Adipocyte (in vitro differentiated cells): Measurements from ENCODE around the gene C16orf95.
A peak's percentile ranks its signal among the peaks of the same experiment; 100 is the strongest.

Experiments used
- DNase-seq: peaks from one replicate; pipeline ENCODE4 v3.0.0-alpha.2; 2015; ENCODE audit warnings: low read depth
- H3K27me3 ChIP-seq: replicated peaks from 2 replicates; pipeline ENCODE4 v1.7.0; 2013; ENCODE audit warnings: mild to moderate bottlenecking, low read length, moderate library complexity; ENCODE audit not compliant: control insufficient read depth, insufficient read depth
- H3K36me3 ChIP-seq: 2 replicates; pipeline ENCODE4 v1.7.0; 2013; ENCODE audit warnings: low read length, mild to moderate bottlenecking, moderate library complexity; ENCODE audit not compliant: control insufficient read depth, insufficient read depth, severe bottlenecking
- H3K4me1 ChIP-seq: 2 replicates; pipeline ENCODE4 v1.7.0; 2013; ENCODE audit warnings: mild to moderate bottlenecking, low read length, moderate library complexity; ENCODE audit not compliant: control insufficient read depth, insufficient read depth
- H3K4me3 ChIP-seq: 2 replicates; pipeline ENCODE4 v1.7.0; 2013; ENCODE audit warnings: mild to moderate bottlenecking, low read length, moderate library complexity
- H3K9ac ChIP-seq: 2 replicates; pipeline ENCODE4 v1.7.0; 2013; ENCODE audit warnings: mild to moderate bottlenecking, low read length, moderate library complexity
- H3K9me3 ChIP-seq: 2 replicates; pipeline ENCODE4 v1.7.0; 2013; ENCODE audit warnings: mild to moderate bottlenecking, low read length, moderate library complexity; ENCODE audit not compliant: control insufficient read depth

Gene C16orf95

DNA sequence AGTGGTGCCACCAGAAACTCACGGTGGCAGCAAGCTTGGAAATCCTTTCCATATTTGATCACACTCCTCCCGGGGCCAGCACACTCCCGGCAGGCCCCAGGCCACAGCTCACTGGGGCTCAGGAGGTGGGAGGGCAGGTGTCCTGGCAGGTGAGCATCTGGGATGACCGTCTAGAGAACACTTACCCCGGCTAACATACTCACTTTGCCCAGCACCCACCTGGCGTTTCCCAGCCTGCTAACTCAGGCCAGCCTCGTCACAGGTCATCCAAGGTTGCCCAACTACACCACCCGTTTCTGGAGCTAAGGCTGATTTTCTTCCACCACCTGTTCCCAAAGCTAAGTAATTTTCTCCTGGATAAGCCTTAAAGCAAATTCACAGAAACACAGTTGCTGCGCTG lies 41.5 kb upstream of the C16orf95 start:
- Histone ChIP-seq H3K9ac (no peak overlapping the region), H3K36me3 (peaks cover 56% of the 10 kb centered on the region), H3K4me3 (no peak overlapping the region), H3K9me3 (no peaks in the 10 kb centered on the region), H3K4me1 (no peaks in the 10 kb centered on the region), H3K27me3 (no peaks in the 10 kb centered on the region)
- no peak for DNase-seq

DNA sequence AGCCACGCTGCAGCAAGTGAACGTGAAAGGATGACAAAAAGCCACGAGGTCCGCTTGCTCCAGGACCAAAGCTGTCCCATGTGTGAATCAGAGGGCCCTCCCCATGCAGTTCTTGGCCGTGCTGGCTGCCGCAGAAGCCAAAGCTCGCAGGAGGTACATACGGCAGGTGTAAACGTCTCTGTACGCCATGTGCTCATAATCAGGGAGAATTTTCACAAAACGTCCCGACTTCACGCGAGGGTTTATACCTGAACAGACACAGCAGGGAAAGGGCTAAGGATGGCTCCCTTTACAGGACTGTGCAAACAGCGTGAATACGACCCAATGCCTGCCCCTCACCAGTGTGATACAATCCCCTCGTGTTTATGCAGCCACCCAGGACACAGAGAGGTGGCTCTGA lies 41.1 kb upstream of the C16orf95 start:
- no peak for DNase-seq
- no peaks in the 10 kb centered on the region for H3K27me3 ChIP-seq
- no peaks in the 10 kb centered on the region for H3K9me3 ChIP-seq
- H3K9ac ChIP-seq, result no peak overlapping the region
- H3K36me3 ChIP-seq, result peaks cover 58% of the 10 kb centered on the region
- H3K4me1 ChIP-seq, result no peaks in the 10 kb centered on the region
- H3K4me3 ChIP-seq, result no peak overlapping the region

DNA sequence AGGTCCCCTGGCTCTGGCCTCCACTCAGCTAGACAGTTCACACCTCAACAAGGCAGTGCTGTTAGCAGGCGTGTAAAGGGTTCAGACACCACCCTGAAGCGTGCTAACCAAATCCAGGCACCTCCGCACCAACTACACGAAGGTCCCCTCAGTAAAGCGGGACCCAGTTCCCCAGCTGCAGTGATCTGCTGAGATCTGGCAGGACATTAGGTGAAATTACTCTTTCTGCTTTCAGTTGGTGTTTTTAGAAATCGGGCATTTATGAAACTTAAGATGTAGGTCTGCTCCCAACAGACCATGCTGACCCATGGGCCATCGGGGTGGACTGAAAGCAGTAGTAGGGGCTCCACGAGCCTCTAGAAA lies 39.3 kb upstream of the C16orf95 start:
- Histone ChIP-seq H3K27me3 (no peaks in the 10 kb centered on the region), H3K9me3 (no peaks in the 10 kb centered on the region), H3K4me3 (no peak overlapping the region), H3K4me1 (no peaks in the 10 kb centered on the region), H3K9ac (no peak overlapping the region), H3K36me3 (peaks cover 55% of the 10 kb centered on the region)
- DNase-seq, result no peak

DNA sequence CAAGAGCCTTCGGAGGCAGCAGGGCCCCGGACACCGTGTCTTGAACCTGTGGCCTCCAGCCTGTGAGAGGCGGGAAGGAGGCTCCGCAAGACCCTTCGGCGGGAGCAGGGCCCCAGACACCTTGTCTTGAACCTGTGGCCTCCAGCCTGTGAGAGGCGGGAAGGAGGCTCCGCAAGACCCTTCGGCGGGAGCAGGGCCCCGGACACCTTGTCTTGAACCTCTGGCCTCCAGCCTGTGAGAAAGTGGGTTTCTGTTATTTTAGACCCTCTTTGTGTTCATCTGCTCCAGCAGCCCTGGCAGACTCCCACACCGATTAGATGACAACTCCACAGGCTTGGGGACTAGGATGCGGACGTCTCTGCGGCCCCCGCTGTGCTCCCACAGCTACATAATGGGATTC lies 36.4 kb upstream of the C16orf95 start:
- peaks cover 17% of the 10 kb centered on the region for H3K4me1 ChIP-seq
- no peak overlapping the region for H3K4me3 ChIP-seq
- no peak for DNase-seq
- H3K27me3 ChIP-seq, result no peaks in the 10 kb centered on the region
- no peaks in the 10 kb centered on the region for H3K9me3 ChIP-seq
- peaks cover 36% of the 10 kb centered on the region for H3K36me3 ChIP-seq
- H3K9ac ChIP-seq, result no peak overlapping the region

DNA sequence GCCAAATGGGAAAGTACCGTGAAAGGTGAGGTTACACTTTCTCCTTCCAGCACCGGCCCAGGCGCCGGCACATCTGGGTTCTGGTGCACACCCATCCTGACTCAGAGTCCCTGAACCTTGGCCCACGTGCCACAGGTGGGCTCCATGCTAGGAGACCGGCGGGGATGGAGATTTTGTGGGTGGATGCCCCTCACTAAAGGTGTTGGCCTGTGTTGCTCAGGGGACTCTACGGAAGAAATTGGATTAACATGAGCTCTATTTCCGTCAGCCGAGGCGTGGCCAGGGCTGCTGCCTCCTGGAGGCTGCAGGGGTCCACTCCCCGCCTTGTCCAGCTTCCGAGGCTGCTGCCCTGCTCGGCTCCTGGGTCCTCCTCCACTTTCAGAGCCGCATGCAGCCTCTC lies 35.6 kb upstream of the C16orf95 start:
- no peaks in the 10 kb centered on the region for H3K9me3 ChIP-seq
- no peaks in the 10 kb centered on the region for H3K27me3 ChIP-seq
- peaks cover 33% of the 10 kb centered on the region for H3K36me3 ChIP-seq
- no peak overlapping the region for H3K9ac ChIP-seq
- H3K4me1 ChIP-seq, result peaks cover 17% of the 10 kb centered on the region
- H3K4me3 ChIP-seq, result no peak overlapping the region
- no peak for DNase-seq

DNA sequence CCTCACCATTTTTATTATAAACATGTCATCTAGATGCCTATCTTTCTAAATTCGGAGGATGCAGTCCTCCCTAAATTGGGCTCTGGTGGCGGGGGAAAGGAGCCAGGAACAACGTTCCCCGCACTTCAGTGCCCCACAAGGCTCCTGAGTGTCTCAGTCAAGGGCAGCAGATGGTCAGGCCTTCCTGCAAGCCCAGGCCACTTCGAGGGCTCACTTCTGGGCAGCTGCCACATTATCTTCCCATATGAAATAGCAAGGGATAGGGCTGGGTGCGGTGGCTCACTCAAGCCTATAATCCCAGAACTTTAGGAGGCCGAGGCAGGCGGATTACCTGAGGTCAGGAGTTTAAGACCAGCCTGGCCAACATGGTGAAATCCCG lies 34.1 kb upstream of the C16orf95 start:
- Histone ChIP-seq H3K9me3 (no peaks in the 10 kb centered on the region), H3K4me1 (peaks cover 17% of the 10 kb centered on the region), H3K9ac (peak overlapping the region; percentile 12), H3K27me3 (no peaks in the 10 kb centered on the region), H3K36me3 (peaks cover 29% of the 10 kb centered on the region), H3K4me3 (peak overlapping the region; percentile 60)
- no peak for DNase-seq

DNA sequence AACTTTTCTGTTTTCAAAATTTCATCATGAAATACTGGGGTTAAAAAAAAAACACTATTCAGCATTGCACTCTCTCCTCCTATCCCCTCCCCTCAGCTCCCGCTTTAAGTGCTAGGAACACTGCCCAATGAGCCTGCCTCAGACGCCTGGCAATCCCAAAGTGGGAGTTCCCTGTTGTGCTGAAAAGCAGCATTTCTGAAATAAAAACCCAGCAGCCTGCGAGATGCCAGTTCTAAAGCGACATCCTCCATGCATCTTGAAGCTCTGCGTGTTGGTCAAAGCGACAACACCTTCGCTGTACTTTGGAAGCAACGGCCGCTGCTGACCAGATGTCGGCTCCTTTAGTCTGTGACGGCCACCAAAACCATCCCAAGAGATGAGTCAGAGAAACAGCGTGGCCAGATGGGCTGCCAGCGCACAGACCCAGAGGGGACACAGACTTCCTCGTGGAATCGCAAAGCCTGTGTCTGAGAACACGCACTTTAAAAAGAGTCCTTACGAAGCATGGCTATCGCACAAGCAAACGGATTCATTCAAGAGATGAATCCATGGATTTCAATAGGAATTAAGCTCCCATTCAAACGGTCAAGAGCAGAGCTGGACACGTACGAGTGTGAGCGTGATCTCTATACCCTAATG lies 33.6 kb upstream of the C16orf95 start:
- DNase-seq, result peak; percentile 65
- Histone ChIP-seq H3K27me3 (no peaks in the 10 kb centered on the region), H3K36me3 (peaks cover 27% of the 10 kb centered on the region), H3K9me3 (no peaks in the 10 kb centered on the region), H3K4me3 (peak overlapping the region; percentile 60), H3K4me1 (peaks cover 17% of the 10 kb centered on the region), H3K9ac (peak overlapping the region; percentile 12)

DNA sequence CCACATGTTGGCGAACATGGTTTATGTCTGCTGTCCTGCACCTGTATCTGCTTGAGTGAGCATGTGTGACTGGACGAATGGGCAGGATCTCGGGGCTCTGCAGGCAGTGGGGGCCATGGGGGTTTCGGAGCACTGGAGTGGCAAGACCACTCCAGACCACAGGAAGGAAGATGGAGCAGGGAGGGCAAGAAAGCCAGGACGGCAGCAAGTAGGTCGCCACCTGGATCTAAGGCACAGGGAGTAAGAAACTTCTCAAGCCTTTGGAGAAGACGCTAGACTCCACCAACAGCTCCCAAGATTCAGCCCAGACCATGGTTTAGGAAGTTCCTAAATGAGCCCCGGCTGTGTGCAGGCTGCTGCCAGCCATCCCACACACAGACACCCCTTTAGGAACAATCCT lies 32.8 kb upstream of the C16orf95 start:
- Histone ChIP-seq H3K9ac (no peak overlapping the region), H3K9me3 (no peaks in the 10 kb centered on the region), H3K4me3 (no peak overlapping the region), H3K4me1 (peaks cover 17% of the 10 kb centered on the region), H3K36me3 (peaks cover 27% of the 10 kb centered on the region), H3K27me3 (no peaks in the 10 kb centered on the region)
- DNase-seq, result no peak

DNA sequence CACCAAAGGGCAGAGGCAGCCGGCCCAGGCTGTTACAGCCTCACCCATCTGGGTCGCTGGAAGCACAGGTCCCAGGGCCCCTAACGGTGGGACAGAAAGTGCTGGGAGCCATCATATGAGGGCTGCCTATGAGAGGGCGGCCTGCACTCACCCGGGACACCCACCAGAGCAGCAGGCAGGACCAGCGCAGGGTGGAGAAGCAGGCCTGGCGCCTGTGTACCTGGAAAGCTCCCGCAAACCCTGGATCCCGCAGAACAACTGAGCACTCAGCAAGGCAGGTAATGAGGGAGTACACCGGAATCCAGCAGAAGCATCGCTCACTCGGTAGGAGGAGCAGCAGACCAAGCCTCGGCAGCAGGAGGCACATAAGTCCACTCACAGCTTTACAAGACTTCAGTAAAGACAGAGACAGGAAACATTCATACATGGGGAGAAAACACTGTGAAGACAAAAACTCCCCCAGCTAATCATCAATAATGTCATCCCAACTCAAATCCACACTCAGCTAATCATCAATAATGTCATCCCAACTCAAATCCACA lies 31.5 kb upstream of the C16orf95 start:
- no peak overlapping the region for H3K9ac ChIP-seq
- peaks cover 25% of the 10 kb centered on the region for H3K36me3 ChIP-seq
- DNase-seq, result no peak
- H3K4me3 ChIP-seq, result no peak overlapping the region
- peaks cover 20% of the 10 kb centered on the region for H3K4me1 ChIP-seq
- H3K9me3 ChIP-seq, result no peaks in the 10 kb centered on the region
- H3K27me3 ChIP-seq, result no peaks in the 10 kb centered on the region

DNA sequence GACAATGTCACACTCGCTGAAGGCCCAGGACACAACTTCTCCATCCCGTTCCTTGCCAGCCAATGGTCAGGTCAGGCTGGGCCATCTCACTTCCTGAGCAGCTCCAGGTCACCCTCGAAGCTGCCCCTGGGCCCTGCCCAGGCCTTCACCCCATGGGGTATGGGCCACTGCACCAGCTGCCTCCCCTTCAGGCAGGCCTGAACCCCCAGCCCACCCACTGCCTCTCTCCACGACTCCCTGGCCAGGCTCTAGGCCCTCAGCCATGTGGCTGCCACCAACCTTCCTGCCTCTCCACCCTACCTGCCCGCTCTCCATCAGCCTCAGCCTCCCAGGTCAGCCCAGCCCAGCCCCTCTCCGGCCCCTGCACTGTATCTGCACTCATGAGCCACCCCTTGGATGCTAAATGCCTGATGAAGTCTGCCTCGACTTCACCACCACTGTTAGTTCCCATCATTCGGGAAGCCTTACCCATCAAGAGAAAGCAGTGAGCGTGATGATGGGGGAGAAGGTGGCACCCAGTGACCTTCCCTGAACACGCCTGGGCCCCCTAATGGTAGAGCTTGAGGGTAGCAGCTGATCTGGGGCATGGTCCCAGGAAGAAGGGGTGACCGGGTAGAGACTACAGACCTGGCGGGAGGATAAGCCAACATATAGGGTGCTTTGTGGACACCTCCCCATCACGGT lies 30.9 kb upstream of the C16orf95 start:
- peaks cover 20% of the 10 kb centered on the region for H3K4me1 ChIP-seq
- H3K9me3 ChIP-seq, result no peaks in the 10 kb centered on the region
- H3K36me3 ChIP-seq, result peaks cover 28% of the 10 kb centered on the region
- no peaks in the 10 kb centered on the region for H3K27me3 ChIP-seq
- DNase-seq, result no peak
- H3K9ac ChIP-seq, result no peak overlapping the region
- H3K4me3 ChIP-seq, result no peak overlapping the region

DNA sequence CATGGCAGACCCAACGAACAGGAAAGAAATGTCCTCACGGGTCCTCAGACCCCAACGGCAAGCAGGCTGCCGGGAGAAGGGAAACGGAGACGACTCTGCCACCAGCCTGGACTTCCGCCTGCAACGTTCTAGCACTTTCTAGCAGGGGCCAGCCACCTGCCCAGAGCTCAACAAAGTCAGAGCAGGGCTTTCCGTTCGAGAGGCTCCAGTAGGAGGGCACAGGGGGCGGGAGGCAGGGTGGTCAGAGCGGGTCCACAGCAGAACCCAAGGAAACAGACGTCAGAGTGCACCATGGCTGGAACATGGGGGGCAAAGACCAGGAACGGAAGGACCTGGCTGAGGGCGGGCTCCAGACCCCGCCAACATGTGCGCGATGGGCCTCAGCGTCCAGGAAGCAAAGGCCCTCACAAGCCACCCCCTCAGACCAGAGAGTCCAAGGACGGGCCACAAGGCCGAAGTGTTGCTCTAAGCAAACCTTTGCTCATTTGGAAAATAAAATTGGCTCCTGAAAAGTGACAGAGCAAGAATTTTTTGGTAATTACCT lies 29.4 kb upstream of the C16orf95 start:
- H3K36me3 ChIP-seq, result peaks cover 37% of the 10 kb centered on the region
- H3K4me3 ChIP-seq, result no peak overlapping the region
- H3K27me3 ChIP-seq, result no peaks in the 10 kb centered on the region
- no peak for DNase-seq
- peaks cover 20% of the 10 kb centered on the region for H3K4me1 ChIP-seq
- no peak overlapping the region for H3K9ac ChIP-seq
- H3K9me3 ChIP-seq, result no peaks in the 10 kb centered on the region
